GM18907 (cell line): ENCODE results near the gene SUPT3H.
"Not testable (repeated sequence)": the region's sequence is repeated elsewhere in the genome, so short reads cannot be mapped to it uniquely, and the experiment has no call there.

Source experiments
- ATAC-seq: cut with Tn5 transposase; IDR thresholded peaks from one replicate; pipeline ENCODE4 v1.9.1; 2021; ENCODE audit warnings: mild to moderate bottlenecking, moderate library complexity; ENCODE audit not compliant: unreplicated experiment

Gene SUPT3H

GRCh38 chr6:44920952-44921491, 456.7 kb downstream of the SUPT3H start:
- ATAC-seq, result no peak

GRCh38 chr6:44918671-44919296, 458.9 kb downstream of the SUPT3H start:
- ATAC-seq, result no peak

GRCh38 chr6:44917430-44917829, 460.3 kb downstream of the SUPT3H start:
- ATAC-seq, result no peak

GRCh38 chr6:44915111-44915510, 462.6 kb downstream of the SUPT3H start:
- ATAC-seq, result no peak

- ATAC-seq, result no peak
These were observed 463.6 kb downstream of the SUPT3H start for GRCh38 chr6:44914141-44914540.

GRCh38 chr6:44906761-44907160, 471.0 kb downstream of the SUPT3H start:
- no peak for ATAC-seq

- not testable (repeated sequence) for ATAC-seq
These were observed 477.4 kb downstream of the SUPT3H start for GRCh38 chr6:44900358-44900757.

GRCh38 chr6:44898296-44898930, 479.3 kb downstream of the SUPT3H start:
- ATAC-seq, result no peak

- no peak for ATAC-seq
These were observed 480.4 kb downstream of the SUPT3H start for GRCh38 chr6:44897316-44897715.

GRCh38 chr6:44896701-44897100, 481.0 kb downstream of the SUPT3H start:
- no peak for ATAC-seq

- ATAC-seq, result no peak
These were observed 485.2 kb downstream of the SUPT3H start for GRCh38 chr6:44892579-44892978.

- ATAC-seq, result not testable (repeated sequence)
These were observed 498.7 kb downstream of the SUPT3H start for GRCh38 chr6:44879071-44879470.

- not testable (repeated sequence) for ATAC-seq
These were observed 501.1 kb downstream of the SUPT3H start for GRCh38 chr6:44876638-44877037.

GRCh38 chr6:44869321-44869897, 508.3 kb downstream of the SUPT3H start:
- peak; percentile 87 for ATAC-seq

GRCh38 chr6:44868910-44869309, 508.8 kb downstream of the SUPT3H start:
- peak; percentile 17 for ATAC-seq

GRCh38 chr6:44868335-44868668, 509.4 kb downstream of the SUPT3H start:
- ATAC-seq, result peak; percentile 45

GRCh38 chr6:44867571-44868334, 510.0 kb downstream of the SUPT3H start:
- ATAC-seq, result peak; percentile 68

GRCh38 chr6:44865184-44865583, 512.5 kb downstream of the SUPT3H start:
- ATAC-seq, result not testable (repeated sequence)

GRCh38 chr6:44859901-44860410, 517.8 kb downstream of the SUPT3H start:
- ATAC-seq, result no peak

- ATAC-seq, result no peak
These were observed 518.7 kb downstream of the SUPT3H start for GRCh38 chr6:44858998-44859397.

- no peak for ATAC-seq
These were observed 521.3 kb downstream of the SUPT3H start for GRCh38 chr6:44856479-44856878.
